ENCODE results near the gene VTA1. TPM values are rescaled to one million over a fixed set of nuclear protein-coding genes. Genes with fewer than 3 reads are reported as not detected.

VTA1 gene
- total and polyA plus RNA-seq, 2 of the 8 experiments (the other 6 are each of a cell fraction or from before 2014, with no cell fraction given) = 63.6 to 67.0 TPM

DNA sequence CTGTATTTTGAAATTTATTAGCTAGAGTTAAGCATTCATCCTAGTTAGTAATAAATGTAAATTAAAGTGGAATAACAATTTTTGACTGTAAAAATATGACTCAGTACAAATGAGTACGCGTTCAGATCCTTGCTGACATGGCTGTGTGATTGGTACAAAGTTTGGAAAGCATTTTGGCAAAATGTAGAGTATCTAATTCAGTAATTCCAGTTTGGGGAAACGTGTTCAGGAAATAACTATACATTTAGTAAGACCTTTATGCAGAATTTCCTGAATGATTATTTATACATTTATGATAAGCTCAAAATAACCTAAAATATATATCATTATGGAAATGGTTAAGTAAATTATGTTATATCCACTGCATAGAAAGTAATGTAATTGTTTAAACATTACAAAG lies 8.0 kb downstream of the VTA1 start:
- no peak overlapping the region for H3K9ac ChIP-seq (replicated peaks in 1 of 4; ENCODE audit: extremely low read depth in 1 of 4, low read depth in 3 of 4, low read length in 3 of 4)
- WGBS, 2 experiments (ENCODE audit: extremely low coverage in 1 of 2, insufficient coverage in 1 of 2, insufficient read length in 1 of 2, insufficient replicate concordance in 2 of 2, low coverage in 1 of 2, low lambda C conversion rate in 2 of 2, missing lambda C conversion rate in 1 of 2) = 86% methylated on average over 3 of the region's 3 CpGs; no CpG with 5 or more reads in 1 of the 2 experiments
- no peak for DNase-seq (ENCODE audit: low read depth in 1 of 2, low spot score in 2 of 2)
- no peak overlapping the region for H3K27ac ChIP-seq (ENCODE audit: low read depth, low read length)
- no peak overlapping the region for H4K8ac ChIP-seq (ENCODE audit: extremely low read depth, insufficient read depth, low read length)
- FAIRE-seq = no peak
- H3K27me3 ChIP-seq (replicated peaks in 1 of 4; ENCODE audit: control insufficient read depth in 3 of 4, extremely low read depth in 1 of 4, insufficient read depth in 3 of 4, low read length in 3 of 4) = no peaks in the 10 kb centered on the region
- no peak overlapping the region for H3K56ac ChIP-seq (replicated peaks; ENCODE audit: insufficient read length, low read depth, low read length)
- CTCF ChIA-PET (ENCODE audit: partially characterized antibody) = interaction anchor here (0.7 to 4.8 kb wide), 10 partner anchors 7 to 383 kb away, joined by 3 to 47 read pairs (median 12); partner anchors contain the start of gene NMBR
- no peak overlapping the region for H2BK120ac ChIP-seq (replicated peaks; ENCODE audit: low read depth, low read length)
- H3K18ac ChIP-seq (ENCODE audit: extremely low read depth, low read length) = no peak overlapping the region
- H3K79me2 ChIP-seq (ENCODE audit: control insufficient read depth in 1 of 2, insufficient read depth in 2 of 2, low read length in 2 of 2) = peaks cover 0 to 90% of the 10 kb centered on the region in 2 experiments
- no peak overlapping the region for H2BK12ac ChIP-seq (ENCODE audit: low read depth, low read length)
- no peaks in the 10 kb centered on the region for H3K36me3 ChIP-seq (ENCODE audit: control insufficient read depth in 2 of 4, insufficient read depth in 4 of 4, low read length in 3 of 4)
- H4K91ac ChIP-seq (replicated peaks; ENCODE audit: insufficient read length, low read length) = no peak overlapping the region
- peaks cover 0 to 2% of the 10 kb centered on the region in 2 experiments for H4K20me1 ChIP-seq (replicated peaks in 1 of 2; ENCODE audit: control insufficient read depth in 1 of 2, insufficient read depth in 2 of 2, low read length in 2 of 2)
- no peak overlapping the region for H3K4ac ChIP-seq (replicated peaks; ENCODE audit: insufficient read length, low read depth, low read length)
- H3K4me2 ChIP-seq (ENCODE audit: insufficient read depth in 1 of 2, low read depth in 2 of 2, low read length in 2 of 2) = peak overlapping the region in 1 of 2 experiments; percentile 49; a peak in 2 of 4 replicates
- peaks cover 0 to 6% (median 1%) of the 10 kb centered on the region in 4 experiments; a peak in 3 of 7 replicates for H3K4me1 ChIP-seq (replicated peaks in 1 of 4; ENCODE audit: control insufficient read depth in 3 of 4, insufficient read depth in 4 of 4, low read length in 3 of 4)
- no peak overlapping the region for H2AK5ac ChIP-seq (ENCODE audit: low read depth, low read length)
- POLR2A ChIA-PET (ENCODE audit: partially characterized antibody) = interaction anchor here (0.6 kb wide), 1 partner anchor 211 kb away, joined by 3 read pairs; no protein-coding TSS in a partner anchor
- H3K23ac ChIP-seq (ENCODE audit: insufficient read length) = no peak overlapping the region
- H3K9me3 ChIP-seq (ENCODE audit: insufficient read depth in 2 of 2, low read depth in 1 of 2, low read length in 1 of 2) = no peaks in the 10 kb centered on the region
- no peak overlapping the region for H2BK5ac ChIP-seq (ENCODE audit: low read depth, low read length)
- no peak overlapping the region for H3K4me3 ChIP-seq (ENCODE audit: extremely low read depth in 1 of 4, insufficient read depth in 2 of 4, low read depth in 3 of 4, low read length in 4 of 4)
- no peaks in the 10 kb centered on the region for H3K79me1 ChIP-seq (ENCODE audit: low read depth, low read length)
- no peak overlapping the region for H4K5ac ChIP-seq (ENCODE audit: insufficient read length, low read depth, low read length)
- no peak overlapping the region for H2BK15ac ChIP-seq (ENCODE audit: low read length)
- H3K23me2 ChIP-seq (ENCODE audit: low read depth, low read length) = no peaks in the 10 kb centered on the region
- no peak overlapping the region for H2AFZ ChIP-seq (ENCODE audit: low read length)
- no peak overlapping the region for H2BK20ac ChIP-seq (ENCODE audit: low read length)
- H3K14ac ChIP-seq (ENCODE audit: insufficient read length) = no peak overlapping the region
- TF ChIP-seq KDM4A (IDR thresholded peaks at IDR 0.05; ENCODE audit: low read depth, low read length, severe bottlenecking) (no peak), ZNF274 (IDR thresholded peaks at IDR 0.05; ENCODE audit: borderline replicate concordance, extremely low read depth, low read length) (no peak), BRCA1 (IDR thresholded peaks at IDR 0.05; ENCODE audit: low read depth, low read length) (no peak), CTBP2 (IDR thresholded peaks at IDR 0.05; ENCODE audit: borderline replicate concordance, insufficient read depth, insufficient read length, low read length) (no peak), MAFK (IDR thresholded peaks at IDR 0.05; ENCODE audit: low read depth, low read length) (no peak), RFX5 (IDR thresholded peaks at IDR 0.05; ENCODE audit: borderline replicate concordance, low read depth, low read length) (no peak), JUN (IDR thresholded peaks at IDR 0.05; ENCODE audit: low read depth, low read length) (no peak), KDM5A (IDR thresholded peaks at IDR 0.05; ENCODE audit: low read length) (no peak)
- TF ChIP-seq, protein P1, sequence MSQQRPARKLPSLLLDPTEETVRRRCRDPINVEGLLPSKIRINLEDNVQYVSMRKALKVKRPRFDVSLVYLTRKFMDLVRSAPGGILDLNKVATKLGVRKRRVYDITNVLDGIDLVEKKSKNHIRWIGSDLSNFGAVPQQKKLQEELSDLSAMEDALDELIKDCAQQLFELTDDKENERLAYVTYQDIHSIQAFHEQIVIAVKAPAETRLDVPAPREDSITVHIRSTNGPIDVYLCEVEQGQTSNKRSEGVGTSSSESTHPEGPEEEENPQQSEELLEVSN (IDR thresholded peaks at IDR 0.05) = no peak
- TF ChIP-seq, protein P2, sequence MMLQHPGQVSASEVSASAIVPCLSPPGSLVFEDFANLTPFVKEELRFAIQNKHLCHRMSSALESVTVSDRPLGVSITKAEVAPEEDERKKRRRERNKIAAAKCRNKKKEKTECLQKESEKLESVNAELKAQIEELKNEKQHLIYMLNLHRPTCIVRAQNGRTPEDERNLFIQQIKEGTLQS (IDR thresholded peaks at IDR 0.05; ENCODE audit: insufficient read depth, low read depth, low read length) = no peak
- TF ChIP-seq, protein P3, sequence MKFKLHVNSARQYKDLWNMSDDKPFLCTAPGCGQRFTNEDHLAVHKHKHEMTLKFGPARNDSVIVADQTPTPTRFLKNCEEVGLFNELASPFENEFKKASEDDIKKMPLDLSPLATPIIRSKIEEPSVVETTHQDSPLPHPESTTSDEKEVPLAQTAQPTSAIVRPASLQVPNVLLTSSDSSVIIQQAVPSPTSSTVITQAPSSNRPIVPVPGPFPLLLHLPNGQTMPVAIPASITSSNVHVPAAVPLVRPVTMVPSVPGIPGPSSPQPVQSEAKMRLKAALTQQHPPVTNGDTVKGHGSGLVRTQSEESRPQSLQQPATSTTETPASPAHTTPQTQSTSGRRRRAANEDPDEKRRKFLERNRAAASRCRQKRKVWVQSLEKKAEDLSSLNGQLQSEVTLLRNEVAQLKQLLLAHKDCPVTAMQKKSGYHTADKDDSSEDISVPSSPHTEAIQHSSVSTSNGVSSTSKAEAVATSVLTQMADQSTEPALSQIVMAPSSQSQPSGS (IDR thresholded peaks at IDR 0.05; ENCODE audit: low read length) = no peak

Data from H1 (cell line).